GM20000 (cell line): ENCODE results near the gene NCAPD2.

Experiments used
- DNase-seq: peaks from one replicate; pipeline ENCODE4 v3.0.0; 2012; ENCODE audit warnings: low spot score
- CTCF ChIP-seq: IDR thresholded peaks from 2 replicates; pipeline ENCODE4 v1.5.1; 2012; ENCODE audit warnings: mild to moderate bottlenecking, control low read depth; ENCODE audit errors: extremely low read depth, missing control alignments

Gene NCAPD2

DNA sequence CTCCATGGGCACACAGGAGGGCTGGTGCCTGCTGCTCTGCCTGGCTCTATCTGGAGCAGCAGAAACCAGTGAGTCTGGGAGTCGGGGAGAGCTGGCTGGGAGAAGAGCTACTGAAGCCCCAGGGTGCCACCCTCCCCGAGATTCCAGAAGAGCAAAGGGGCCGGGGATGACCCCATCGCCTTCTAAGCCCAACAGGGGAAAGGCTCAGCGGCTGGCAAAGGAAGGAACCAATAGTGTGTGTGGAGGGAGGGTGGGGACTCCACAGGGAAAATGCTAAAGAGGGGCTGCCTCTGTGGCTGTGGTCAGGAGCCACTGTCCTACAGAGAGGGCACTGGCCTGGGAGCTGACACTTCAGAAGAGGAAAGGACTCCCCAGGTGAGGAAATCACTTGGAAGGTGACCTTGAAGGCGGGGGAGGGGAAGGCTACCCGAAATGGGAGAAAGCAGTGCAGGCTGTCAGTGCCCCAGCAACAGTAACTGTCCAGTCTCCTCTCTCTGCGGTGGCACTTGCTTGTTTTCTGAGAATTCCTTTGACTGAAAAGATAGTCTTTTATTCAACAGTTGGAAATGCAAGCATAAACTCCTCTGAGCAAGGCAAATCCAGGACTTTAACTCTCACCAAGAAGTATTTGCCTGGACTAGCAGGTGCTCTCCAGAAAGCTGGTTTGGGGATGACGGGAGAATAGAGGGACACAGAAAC, 41.5 kb upstream of the NCAPD2 start:
- no peak for TF ChIP-seq CTCF
- DNase-seq: no peak

- DNase-seq: no peak
- no peak for TF ChIP-seq CTCF
Observed at GRCh38 chr12:6452944-6453630, 40.8 kb upstream of the NCAPD2 start.

GRCh38 chr12:6457220-6457945, 36.5 kb upstream of the NCAPD2 start:
- DNase-seq: no peak
- no peak for TF ChIP-seq CTCF

DNA sequence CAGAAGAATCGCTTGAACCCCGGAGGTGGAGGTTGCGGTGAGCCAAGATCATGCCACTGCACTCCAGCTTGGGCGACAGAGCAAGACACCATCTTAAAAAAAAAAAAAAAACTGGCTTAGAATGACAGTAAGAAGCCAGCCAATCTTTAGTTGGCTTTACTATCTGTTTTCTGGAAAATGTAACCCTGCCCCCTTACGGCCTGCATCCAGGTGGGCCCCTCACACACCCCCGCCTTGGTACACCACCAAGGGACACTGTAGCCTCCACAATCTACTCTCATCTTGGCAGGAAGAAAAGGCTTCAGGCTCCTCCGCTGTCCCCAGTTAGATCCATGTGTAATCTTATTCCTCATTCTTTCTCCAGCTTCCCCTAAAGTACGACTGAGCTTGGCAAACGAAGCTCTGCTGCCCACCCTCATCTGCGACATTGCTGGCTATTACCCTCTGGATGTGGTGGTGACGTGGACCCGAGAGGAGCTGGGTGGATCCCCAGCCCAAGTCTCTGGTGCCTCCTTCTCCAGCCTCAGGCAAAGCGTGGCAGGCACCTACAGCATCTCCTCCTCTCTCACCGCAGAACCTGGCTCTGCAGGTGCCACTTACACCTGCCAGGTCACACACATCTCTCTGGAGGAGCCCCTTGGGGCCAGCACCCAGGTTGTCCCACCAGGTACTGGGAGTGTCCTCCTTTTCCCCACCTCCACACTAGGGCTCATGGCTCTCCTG, 35.5 kb upstream of the NCAPD2 start:
- TF ChIP-seq CTCF: no peak
- no peak for DNase-seq

GRCh38 chr12:6459004-6459337, 34.9 kb upstream of the NCAPD2 start:
- no peak for DNase-seq
- no peak for TF ChIP-seq CTCF

GRCh38 chr12:6460751-6461371, 33.0 kb upstream of the NCAPD2 start:
- TF ChIP-seq CTCF: no peak
- no peak for DNase-seq
